NCI-H1417 (cell line): Measurements from ENCODE around the gene IFI27L2.

Source experiments
- DNase-seq, 3 experiments: peaks; one replicate each; lab custom pipeline; 2025; lab: John Stamatoyannopoulos, UW

IFI27L2 gene

GRCh38 chr14:94100847-94101246 lies 28.6 kb downstream of the IFI27L2 start:
- DNase-seq = no peak

DNA sequence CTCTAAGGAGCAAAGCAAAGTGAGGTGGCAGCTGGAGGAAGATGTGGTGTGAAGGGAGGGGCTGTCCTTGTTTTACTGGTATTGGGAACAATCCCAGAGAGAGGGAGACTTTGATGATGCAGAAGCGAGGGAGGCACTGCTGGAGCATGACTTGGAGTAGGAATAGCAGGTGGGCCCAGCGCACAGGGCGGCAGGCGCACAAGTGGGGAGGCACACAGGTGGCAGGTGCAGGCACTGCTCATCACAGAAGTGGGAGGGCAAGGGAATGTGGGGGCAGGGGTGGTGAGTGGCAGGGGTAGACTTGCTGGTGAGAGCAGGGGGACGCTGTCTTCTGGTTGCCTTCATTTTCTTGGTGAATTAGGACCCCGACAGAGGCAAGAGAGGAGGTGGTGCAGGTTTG lies 30.4 kb downstream of the IFI27L2 start:
- DNase-seq = no peak

- DNase-seq = no peak
Measured at GRCh38 chr14:94098326-94098992, 30.9 kb downstream of the IFI27L2 start.

GRCh38 chr14:94097091-94097490 lies 32.3 kb downstream of the IFI27L2 start:
- no peak for DNase-seq

DNA sequence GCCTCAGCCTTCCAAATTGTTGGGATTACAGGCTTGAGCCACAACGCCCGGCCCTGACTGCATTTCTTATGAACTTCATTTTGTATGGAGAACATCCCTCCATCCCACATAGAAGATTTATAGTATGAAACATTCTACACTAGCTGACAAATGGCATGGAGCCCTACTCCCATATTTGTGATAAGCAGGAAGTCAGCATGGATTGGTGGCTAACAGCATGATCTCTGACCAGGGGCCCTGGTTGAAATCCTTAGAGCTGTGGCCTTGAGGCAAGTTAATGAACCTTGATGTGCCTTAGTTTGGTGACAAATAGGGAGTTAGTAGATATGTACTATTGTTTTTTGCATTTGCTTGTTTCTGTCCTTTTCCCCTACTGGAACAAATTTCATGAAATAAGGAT lies 36.0 kb downstream of the IFI27L2 start:
- no peak for DNase-seq

- no peak for DNase-seq
Measured at GRCh38 chr14:94089479-94089878, 39.9 kb downstream of the IFI27L2 start.

DNA sequence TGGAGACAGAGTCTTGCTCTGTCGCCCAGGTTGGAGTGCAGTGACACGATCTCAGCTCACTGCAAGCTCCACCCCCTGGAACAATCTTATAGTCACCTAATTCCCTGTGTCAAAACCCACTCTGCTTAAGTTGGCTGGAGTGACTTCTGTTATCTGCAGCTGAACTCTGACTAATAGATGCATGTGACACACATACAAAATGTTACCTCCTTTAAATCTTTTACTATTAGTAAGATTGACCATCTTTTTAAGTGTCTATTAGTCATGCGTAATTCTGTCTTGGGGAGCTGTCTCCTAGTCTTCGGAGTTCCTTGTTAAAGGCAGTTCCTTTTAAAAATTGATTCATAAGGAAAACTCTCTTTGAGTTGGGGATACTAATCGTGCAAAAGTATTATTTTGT lies 40.9 kb downstream of the IFI27L2 start:
- DNase-seq = no peak

DNA sequence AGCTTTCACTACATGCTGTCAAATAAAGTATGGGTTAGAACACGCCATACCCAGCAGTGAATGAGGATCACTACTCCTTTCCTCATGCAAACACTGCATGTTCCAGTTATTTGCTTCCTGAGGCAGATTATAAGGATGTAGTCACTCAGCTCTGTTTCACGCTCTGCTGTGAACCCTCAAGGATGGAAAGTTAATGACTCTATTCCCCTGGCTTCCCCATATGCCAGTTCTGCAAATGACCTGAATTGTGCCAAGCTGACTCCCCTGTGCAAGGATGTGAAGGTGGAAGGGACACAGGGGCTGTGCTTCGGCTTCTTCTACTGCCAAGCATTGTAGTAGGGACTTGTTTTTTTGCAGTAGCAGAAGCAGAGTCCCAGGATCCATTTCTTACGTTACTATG lies 41.5 kb downstream of the IFI27L2 start:
- no peak for DNase-seq

DNA sequence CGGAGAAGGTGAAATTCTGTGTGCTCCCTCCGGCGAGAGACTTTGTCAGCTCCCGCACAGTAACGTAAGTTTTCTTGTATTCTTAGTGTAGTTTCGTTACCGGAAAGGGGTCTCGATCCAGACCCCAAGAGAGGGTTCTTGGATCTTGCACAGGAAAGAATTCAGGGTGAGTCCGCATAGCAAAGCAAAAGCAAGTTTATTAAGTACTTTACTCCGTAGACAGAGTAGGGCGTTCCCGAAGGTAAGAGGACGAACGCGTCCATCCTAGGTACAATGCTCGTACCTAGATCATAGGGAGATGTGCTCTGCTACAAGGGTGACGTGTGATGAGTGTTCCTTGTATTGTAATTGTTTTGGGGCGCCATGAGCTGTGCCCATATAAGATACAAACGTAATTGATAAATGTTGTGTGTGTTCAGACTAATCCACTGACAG lies 48.0 kb downstream of the IFI27L2 start:
- no peak for DNase-seq

DNA sequence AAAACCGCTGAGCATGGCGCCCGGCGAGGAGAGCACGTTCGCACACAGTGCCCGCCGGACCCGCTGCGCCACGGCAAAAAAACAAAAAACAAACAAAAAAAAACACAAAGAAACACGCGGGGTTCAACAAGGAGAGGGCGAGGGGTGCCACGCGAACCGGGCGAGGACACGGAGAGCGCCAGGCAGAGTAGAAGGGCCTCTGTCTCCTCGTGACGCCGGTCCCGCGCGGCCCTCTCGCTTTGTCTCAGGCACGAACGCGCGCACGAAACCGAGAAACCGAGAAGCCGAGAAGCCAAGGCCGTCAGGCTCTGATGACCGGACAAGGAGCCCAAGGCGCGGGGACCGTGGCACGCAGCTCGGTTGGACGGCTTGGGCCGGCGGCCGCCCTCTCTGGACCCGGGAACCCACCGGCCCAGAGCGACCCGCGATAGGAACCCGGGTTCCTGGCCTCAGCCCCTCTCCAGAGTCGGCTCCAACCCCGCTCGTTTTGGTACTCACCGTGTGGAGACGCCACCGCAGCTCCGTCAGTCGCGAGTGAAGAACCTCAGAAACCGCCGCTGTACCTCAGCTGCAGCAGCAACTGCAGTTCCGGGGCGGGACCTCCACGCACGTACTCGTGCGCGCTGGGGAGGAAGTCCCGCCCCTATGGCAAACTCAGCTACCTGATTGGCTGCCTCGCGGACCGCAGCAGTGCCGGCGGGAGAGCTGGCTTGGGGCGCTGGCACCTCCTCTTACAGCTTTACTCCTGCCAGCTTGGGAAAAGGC lies 48.6 kb downstream of the IFI27L2 start, which contains the start of the genes DDX24 and IFI27L1:
Gene DDX24 (minus strand): TSS at position 582 of the 765 bp plus-strand sequence. CDS start 1,460 bp downstream, outside the sequence.
Gene IFI27L1 (plus strand): TSS at position 690 of the 765 bp plus-strand sequence. CDS start 15,628 bp downstream, outside the sequence.
- DNase-seq = peak; percentile 94 to 97 (median 96)

GRCh38 chr14:94079891-94080620 lies 49.3 kb downstream of the IFI27L2 start:
- DNase-seq = no peak

- no peak for DNase-seq
Measured at GRCh38 chr14:94077823-94078222, 51.6 kb downstream of the IFI27L2 start.
